HK-2 (cell line): ENCODE results near the gene XPNPEP3.

Source experiments
- DNase-seq: peaks from one replicate; pipeline ENCODE4 v3.0.0-alpha.2; 2018; ENCODE audit not compliant: unreplicated experiment

Gene XPNPEP3

DNA sequence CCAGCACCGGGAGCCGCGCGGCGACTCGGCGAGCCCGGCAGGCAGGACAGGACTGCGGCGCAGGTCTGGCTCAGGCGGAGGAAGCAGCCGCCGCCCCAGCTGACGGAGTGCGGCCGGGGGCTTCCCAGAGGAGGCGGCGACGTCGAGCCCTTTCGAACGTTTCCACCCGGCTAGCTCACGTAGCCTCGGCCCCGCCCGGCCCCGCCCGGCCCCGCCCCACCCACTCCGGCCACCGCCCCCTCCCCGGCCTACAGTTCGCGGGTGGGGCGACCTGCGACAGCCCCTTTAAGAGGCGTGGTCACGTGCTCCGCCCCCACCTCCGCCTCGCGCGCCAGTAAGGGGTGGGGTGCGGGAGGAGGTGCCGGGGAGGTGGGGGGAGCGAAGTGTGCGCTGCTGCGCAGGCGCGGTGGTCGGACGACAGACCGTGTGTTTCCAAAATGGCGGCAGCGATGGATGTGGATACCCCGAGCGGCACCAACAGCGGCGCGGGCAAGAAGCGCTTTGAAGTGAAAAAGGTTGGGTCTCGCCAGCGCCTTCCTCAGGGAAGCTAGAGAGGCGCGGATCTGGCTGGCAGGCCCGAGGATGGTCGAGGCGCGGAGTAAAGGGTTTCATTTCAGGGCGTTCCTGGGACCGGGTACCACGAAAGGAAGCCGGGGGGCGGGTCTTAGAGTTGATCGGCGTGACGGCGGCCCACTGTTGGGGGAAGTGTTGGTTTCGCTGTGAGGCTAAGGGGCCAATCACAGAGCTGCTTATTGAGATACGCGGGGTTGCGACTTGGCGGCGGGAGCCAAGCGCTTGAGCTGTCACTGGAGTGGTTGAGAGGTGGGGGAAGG, 94.2 kb downstream of the XPNPEP3 start, which contains the start of gene RBX1:
RBX1 (plus strand) TSS at position 417 of the 833 bp plus-strand sequence; CDS start at position 438, 21 bp downstream.
- DNase-seq: peak; percentile 97

DNA sequence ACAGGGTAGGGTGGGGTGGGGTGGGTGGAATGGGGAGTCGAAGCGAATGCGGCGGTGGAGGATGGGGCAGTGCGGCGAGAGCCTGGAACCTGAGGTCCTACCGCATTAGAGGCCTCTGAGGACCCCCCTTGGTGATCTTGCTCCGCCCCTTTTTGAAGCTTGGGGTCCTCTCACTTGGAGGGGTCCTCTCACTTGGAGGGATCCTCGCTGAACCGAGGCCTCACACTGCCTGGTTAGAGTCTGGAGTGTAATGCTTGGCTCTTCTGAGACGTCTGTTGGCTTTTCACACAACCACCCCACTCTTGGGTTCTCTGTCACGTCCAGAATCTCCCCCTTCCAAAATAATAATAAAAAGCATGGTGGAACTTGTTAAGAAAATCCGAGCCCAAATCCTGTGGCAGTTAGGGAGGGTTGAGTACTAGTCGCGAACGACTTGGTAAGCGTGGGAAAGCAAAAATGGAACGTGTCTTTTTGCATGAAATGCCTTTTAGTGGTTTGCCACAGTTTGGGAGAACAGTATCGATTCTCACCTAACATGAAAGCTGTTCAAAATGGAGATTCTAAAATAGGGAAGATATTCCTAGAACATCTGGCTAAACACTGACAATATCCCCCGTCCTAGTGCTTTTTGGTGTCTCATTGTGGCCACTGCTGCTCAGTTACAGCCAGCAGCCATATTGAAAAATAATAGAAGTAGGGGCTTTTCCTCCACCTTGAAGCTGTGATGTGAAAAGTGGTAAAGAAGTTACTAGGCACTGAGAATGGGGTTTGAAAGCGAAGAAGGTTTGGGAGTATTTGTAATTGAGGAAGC, 95.1 kb downstream of the XPNPEP3 start:
- DNase-seq: no peak

DNA sequence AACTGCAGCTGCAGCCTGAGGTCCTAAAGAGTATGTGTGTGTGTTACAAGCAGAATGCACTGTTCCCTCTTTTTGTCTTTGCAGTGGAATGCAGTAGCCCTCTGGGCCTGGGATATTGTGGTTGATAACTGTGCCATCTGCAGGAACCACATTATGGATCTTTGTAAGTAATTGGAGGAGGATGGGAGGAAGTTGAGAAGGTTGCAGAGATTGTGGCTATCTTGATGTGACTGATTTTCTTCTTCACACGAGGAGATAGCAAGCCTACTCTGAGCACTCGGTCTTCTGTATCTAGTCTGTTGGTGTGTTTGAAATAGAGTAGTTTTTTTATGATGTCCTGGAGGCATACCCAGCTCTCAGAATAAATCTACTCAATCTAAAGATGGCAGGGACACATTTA, 96.5 kb downstream of the XPNPEP3 start:
- no peak for DNase-seq

DNA sequence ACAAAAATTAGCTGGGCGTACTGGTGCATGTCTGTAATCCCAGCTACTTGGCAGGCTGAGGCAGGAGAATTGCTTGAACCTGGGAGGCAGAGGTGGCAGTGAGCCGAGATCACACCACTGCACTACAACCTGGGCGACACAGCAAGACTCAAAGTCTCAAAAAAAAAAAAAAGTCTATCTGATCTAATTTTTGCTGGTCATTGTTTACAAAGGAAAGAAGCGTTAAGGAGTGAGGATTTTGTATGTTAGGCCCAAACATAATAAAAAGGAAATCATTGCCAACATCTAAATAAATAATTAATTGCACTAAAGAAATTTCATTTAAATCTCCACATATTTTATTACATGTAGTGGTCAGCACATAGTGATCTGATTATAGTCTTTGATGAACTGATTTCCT, 97.2 kb downstream of the XPNPEP3 start:
- no peak for DNase-seq

DNA sequence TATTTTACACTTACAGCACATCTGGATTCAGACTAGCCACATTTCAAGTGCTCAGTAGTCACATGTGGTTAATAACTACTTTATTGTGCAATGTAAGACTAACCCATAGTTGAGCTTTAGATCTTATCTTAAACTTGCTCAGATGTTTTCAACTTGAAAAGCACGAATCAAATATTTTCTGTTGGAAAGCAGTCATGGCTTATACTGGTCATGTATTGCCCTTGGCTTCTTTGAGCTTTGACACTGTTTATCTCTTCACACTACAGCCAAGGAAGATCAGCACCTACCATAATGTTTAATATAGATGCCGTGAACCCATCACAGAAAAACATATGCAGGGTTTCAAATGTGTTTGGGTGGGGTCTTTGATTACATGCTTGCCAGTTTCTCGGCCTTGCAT, 98.6 kb downstream of the XPNPEP3 start:
- no peak for DNase-seq

DNA sequence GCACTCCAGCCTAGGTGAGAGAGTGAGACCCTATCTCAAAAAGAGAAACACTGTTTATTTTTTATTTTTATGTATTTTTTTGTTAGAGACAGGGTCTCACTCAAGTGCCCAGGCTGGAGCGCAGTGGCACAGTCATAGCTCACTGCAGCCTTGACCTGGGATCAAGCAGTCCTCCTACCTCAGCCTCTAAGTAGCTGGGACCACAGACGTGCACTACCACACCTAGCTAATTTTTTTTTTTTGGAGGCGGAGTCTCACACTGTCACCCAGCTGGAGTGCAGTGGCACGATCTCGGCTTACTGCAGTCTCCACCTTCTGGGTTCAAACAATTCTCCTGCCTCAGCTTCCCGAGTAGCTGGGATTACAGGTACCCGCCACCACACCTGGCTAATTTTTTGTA, 100.7 kb downstream of the XPNPEP3 start:
- DNase-seq: no peak

DNA sequence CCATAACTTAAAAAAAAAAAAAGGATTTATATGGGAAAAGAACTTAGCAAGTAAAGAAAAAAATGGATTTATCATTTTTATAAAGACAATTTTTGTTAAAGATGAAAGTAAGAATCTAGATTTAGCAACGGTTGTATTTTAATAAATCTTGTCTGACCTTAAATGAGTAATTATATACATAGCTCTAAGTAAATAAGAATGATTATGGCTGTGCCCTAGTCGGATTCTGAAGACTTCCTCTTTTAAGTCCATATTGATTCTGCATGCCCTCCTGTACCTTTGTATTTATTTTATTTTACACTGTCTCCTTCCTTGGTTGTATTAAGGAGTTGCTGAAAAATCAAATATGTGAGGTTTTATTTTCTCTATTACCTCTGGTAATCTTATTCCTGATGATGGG, 101.4 kb downstream of the XPNPEP3 start:
- no peak for DNase-seq

DNA sequence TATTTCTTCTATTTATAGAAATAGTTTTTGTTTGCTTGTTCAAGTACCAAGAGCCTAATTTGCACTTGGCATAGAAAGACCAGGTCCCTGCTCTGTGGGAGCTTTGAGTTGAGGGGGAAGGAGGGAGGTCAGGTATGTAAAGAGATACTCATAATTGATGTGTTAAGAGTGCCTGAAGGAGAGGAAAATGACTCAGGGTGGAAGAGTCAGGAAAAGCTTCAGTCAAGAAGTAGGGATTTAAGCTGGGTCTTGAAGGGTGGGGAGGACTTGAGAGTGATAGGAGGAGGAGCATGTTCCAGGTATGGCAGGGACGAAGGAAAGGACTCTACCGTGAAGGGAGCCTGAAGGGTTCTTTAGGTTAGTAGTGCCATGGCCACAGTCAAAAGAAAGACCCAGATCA, 103.2 kb downstream of the XPNPEP3 start:
- no peak for DNase-seq

DNA sequence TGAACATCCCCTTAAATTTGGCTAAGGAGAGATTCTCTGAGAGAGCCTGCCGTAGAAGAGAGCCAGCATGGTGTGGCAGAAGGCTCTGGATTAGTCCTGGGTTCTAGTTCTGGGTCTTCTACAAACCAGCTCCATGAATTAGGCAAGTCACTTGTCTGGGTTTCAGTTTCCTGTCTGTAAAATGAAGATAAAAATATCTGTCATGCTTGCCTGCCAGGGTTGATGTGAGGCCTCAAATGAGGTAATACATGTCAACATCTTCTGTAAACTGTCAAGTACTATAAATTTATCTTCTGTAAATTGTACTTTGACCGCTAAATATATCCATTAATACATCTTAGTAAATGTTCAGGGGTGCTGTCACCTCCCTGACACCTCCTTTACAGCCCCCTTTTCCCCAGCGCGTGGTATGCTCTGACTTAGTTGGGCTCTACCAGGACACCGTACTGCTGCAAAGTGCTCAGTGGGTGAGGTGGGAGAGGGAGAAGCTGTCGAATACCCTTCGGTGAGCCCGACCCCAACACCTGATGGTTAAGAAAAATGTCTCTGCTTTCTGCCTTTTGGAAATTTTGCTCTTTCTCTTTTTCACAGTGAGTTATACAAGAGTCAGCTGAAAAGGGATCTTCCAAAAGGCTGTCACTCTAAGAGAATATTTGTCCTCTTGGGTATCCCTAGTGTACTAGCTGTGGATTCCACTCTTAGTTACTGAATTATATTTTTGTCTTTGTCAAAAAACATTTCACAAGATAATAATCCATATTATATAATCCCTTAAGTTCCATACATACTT, 109.2 kb downstream of the XPNPEP3 start:
- DNase-seq: no peak

DNA sequence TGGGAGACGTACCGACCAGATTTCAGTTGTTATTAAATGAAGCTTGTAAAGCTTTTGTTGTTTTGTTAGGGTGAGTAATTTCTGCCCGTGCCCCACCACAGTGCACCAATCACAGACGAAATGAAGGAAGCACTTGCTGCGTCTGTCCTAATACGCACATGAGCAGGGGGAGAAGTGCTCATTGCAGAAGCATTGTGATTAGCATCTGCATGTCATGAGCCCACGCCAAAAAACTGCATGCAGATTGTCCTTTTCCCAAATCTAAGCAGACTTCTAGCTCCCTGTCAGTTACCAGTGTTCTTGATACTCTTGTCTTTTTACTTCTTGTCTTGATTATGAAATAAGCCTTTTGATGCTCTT, 109.8 kb downstream of the XPNPEP3 start:
- DNase-seq: no peak

DNA sequence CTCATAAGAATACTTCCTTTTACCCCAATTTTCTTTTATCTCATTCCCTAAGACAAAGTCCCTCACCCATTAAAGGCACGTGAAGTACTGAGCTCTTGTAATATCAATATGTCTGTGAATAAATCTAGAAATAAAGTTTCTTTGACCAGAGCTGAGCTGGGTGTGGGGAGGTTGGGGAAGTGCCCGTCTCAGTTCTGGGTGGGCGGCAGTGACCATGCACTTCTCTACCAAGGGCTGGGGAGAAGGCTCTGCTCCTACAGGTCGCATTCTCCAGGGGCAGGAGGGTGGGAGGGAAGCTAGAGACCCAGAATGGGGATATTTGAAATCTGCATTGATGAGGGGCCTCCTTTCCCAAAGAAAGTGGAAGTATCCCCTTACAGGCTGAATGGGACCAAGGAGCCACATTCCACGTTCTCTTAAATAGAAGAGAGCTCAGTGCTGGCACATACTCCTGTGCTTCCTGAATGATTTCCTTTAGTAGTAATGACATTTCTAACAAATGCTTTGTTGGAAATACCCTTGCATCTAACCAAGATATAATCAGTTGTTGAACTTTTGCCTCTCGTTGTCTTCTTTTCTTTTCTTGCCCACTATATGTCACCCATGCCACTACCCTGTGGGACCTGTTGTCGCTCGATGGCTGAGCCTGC, 110.3 kb downstream of the XPNPEP3 start:
- no peak for DNase-seq

DNA sequence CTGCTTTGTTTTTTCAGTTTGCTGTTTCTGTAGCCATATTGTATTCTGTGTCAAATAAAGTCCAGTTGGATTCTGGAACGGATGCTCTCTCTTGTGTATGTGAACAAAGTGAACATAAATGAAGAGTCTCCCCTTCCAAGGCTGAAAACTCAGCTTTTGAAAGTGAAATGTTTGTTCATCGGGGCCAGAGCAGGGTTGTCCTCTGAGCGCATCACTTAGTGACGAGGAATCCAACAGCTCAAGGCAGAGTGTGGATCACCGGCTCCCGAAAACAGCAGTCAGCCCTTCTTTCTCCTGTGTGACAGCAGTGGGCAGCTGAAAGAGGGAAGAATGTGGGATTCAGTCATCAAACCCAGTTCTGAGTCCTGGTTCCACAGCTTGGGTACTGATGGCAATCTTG, 115.6 kb downstream of the XPNPEP3 start:
- DNase-seq: no peak

DNA sequence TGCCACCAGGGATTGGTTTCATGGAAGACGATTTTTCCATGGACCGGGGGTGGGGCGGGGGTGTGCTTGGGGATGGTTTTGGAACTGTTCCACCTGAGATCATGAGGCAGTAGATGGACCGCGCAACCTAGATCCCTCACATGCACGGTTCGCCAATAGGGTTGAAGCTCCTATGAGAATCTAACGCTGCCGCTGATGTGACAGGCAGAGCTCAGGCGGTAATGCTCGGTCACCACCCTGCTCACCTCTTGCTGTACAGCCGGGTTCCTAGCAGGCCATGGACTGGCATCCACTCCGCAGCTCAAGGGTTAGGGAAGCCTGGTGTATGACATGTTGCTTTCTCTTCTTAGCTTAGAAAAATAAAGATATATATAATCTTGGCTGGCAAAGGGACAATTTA, 116.2 kb downstream of the XPNPEP3 start:
- DNase-seq: no peak

DNA sequence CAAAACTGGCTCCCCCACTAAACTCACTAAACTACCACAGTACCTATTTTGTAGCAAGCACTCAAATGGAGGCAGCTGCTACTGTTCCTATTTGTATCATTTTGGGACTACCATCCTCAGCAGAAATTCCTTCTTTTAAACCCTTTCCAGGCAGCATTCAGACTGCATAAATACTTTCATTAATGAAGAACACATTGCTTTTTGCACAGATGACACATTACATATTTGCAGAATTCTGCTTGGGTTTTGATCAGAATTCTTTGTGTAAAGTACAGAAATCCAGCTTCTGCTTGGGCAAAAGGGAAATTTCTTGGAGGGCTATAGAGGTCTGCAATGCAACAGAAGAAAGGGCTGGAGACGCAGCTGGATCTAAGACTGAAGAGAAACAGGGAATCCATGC, 118.4 kb downstream of the XPNPEP3 start:
- DNase-seq: no peak

DNA sequence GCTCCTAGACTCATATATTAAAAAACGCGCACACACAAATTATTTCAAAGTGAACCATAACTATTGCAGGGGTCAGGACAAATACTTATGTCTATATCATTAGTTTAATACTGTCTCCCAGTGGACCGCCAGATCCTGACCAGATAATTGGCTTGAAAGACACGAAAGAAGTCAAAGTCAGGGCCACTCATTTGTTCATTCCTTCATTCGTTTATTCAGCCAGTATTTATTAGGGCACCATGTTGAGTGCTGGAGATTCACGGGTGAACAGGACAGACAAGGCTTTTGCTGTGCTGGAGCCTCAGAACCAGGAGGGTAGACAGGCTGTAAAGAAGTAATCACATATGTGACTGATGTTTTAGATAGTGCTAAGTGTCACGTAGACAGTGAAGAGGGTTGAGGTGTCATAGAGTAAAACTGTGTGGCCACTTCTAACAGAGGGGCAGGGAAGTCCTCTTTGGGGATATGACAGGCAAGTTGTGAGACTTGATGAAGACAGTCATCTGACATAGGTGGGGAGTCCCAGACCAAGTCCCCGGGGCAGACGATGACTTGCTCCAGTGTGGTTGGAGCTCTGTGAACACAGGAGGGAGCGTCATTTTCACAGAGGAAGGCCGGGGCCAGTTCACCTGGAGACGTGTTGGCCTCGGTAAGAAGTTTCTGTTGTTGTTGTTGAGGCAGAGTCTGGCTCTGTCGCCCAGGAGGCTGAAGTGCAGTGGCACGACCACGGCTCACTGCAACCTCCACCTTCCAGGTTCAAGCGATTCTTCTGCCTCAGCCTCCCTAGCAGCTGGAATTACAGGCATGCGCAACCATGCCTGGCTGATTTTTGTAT, 120.1 kb downstream of the XPNPEP3 start:
- no peak for DNase-seq

DNA sequence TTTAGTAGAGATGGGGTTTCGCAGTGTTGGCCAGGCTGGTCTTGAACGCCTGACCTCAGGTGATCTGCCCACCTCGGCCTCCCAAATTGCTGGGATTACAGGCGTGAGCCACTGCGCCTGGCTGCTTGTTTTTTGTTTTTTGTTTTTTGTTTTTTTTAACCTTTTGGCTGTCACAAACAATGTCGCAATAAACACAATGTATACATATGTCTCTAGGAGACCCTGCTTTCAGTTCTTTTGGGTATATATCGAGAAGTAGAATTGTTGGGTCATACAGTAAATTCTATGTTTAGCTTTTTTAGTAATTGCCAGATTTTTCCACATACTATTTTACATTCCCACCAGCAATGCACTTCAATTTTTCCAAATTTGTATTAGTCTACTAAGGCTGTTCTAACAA, 122.2 kb downstream of the XPNPEP3 start:
- DNase-seq: no peak

DNA sequence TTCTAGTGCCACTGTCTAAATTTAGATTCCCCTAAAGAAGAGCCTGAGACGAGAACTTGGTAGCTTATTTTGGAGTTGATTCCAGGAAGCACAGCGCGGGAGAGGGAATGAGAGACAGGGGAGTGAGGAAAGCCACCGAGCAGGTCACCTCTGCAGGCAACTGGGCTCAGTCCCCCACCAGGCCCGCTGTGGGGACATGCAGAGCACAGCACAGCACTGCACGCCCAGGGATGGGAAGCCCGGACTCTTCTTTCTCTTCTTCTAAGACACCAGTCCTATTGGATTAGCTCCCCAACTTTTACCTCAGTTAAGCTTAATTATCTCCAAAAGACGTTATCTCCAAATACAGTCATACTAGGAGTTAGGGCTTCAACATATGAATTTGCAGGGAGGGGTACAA, 122.9 kb downstream of the XPNPEP3 start:
- DNase-seq: no peak
